Astrocyte of the spinal cord (primary cell): Measurements from ENCODE around the gene LCE7A.

ENCODE experiments used
- DNase-seq: peaks from one replicate; pipeline ENCODE4 v3.0.0; 2011; ENCODE audit warnings: low read depth, low spot score
- H3K4me3 ChIP-seq: 2 replicates; pipeline ENCODE4 v1.5.1; 2011; ENCODE audit warnings: low read depth, mild to moderate bottlenecking, low read length, moderate library complexity
- in situ Hi-C: cut with HindIII; loops from 2 replicates; pipeline ENCODE4 v1.10.0; 2017; ENCODE audit warnings: low sequenced_read_pairs
- TF ChIP-seq, protein P1 (sequence below): IDR thresholded peaks from 2 replicates; pipeline ENCODE4 v1.5.1; 2012; ENCODE audit warnings: low read depth, mild to moderate bottlenecking, low read length, inconsistent platforms

The LCE7A gene

DNA sequence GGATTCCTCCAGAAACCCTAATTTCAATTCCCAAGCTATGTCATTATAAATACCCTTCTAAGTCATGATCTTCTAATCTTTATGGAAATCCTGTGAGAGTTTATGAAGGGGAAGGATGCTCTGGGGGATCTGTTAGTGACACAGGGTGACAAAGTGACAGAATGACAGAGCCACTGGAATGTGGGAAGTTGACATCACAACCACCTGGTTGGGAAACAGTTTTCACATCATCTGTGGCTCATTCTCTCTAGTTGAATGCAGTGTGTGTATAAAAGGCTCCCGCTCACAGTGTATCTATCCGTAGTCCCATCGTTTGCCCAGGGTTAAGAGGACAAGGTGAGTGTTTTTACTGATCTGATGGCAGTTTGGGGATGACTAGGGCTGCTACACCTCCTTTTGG lies at the start of gene LCE7A:
Gene LCE7A, plus strand, starts transcription at position 301 of the 400 bp plus-strand sequence. CDS start 702 bp downstream, outside the sequence.
- no peak for DNase-seq
- H3K4me3 ChIP-seq, result no peak within 1 kb of the TSS
- in situ Hi-C loops, result no loop called here
- TF ChIP-seq, protein P1, sequence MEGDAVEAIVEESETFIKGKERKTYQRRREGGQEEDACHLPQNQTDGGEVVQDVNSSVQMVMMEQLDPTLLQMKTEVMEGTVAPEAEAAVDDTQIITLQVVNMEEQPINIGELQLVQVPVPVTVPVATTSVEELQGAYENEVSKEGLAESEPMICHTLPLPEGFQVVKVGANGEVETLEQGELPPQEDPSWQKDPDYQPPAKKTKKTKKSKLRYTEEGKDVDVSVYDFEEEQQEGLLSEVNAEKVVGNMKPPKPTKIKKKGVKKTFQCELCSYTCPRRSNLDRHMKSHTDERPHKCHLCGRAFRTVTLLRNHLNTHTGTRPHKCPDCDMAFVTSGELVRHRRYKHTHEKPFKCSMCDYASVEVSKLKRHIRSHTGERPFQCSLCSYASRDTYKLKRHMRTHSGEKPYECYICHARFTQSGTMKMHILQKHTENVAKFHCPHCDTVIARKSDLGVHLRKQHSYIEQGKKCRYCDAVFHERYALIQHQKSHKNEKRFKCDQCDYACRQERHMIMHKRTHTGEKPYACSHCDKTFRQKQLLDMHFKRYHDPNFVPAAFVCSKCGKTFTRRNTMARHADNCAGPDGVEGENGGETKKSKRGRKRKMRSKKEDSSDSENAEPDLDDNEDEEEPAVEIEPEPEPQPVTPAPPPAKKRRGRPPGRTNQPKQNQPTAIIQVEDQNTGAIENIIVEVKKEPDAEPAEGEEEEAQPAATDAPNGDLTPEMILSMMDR, result no peak

DNA sequence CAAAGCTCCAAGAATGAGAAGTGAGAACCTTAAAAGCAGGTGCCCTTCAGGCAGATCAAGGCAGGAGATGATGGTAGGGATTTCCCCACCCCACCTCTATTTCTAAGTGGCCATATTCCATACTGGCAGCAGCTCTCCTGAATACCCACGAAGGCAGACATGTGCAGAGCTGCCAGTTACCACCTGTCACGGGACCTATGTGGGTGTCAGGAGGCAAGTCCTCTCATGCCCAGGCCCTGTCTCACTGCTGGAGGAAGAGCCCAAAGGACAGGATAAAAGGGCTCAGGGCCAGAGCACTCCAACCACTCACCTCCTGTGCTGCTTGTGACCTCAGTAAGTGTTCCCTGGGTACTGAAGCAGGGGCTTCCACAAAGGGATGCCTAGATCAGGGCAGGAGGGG lies 48.7 kb upstream of the LCE7A start:
- no peak for DNase-seq
- in situ Hi-C loops, result no loop called here
- TF ChIP-seq, protein P1, result no peak
- no peak overlapping the region for H3K4me3 ChIP-seq

DNA sequence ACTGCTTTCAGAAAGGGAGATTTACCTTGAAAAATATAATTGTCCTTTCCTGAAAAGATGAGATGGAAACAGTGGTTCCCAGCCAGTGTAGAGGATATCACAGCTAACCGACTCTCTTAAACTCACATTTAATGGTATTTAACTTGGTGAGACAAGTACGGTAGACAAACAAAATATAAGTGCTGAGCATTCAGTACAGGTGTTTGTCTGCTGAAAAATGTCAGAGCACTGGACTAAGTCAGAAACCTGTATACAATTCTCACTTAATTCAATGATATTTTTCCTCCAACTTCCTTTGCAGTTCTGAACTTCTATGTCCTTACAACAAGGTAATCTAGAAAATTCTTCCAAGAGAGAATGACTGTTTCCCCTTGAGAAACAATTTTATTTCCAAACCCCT lies 48.1 kb upstream of the LCE7A start, which contains the start of gene LCE1B:
Gene LCE1B, plus strand, starts transcription at position 301 of the 400 bp plus-strand sequence. CDS start 476 bp downstream, outside the sequence.
- no peak within 1 kb of the TSS for H3K4me3 ChIP-seq
- TF ChIP-seq, protein P1, result no peak
- in situ Hi-C loops, result no loop called here
- no peak for DNase-seq

DNA sequence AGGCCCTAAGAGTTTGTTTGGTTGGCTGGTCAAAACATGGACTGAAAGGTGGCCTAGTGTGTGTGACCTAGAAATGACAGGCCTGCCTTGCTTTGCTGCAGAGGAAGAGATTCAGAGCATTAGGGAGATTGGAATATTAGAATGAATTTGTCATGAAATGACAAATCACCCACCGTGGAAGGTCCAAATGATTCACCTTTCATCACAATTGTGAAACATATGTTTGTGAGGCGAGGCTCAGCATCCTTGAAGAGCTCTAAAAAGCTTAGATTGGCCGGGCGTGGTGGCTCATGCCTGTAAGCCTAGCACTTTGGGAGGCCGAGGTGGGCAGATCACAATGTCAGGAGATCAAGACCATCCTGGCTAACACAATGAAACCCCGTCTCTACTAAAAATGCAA lies 42.5 kb upstream of the LCE7A start:
- no peak for DNase-seq
- H3K4me3 ChIP-seq, result no peak overlapping the region
- in situ Hi-C loops, result no loop called here
- TF ChIP-seq, protein P1, result no peak

DNA sequence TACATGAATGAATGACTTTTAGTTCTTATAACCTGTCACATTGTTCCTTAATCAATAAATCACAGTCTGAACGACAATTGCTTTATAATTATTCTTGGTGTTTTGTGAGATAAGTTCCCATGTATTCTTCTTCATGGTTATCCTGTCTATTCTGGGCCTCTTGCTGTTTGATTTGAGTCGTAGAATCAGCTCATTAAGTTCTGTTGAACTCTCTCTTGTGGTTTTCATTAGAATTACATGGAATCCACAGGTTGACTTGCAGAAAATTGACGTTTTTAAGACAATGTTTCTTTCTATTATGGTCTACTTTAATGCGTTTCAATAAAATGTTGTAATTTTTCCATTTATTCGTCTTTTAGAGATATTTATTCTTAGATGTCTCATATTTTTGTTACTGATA lies 36.5 kb upstream of the LCE7A start:
- in situ Hi-C loops, result no loop called here
- no peak for DNase-seq
- H3K4me3 ChIP-seq, result no peak overlapping the region
- TF ChIP-seq, protein P1, result no peak

DNA sequence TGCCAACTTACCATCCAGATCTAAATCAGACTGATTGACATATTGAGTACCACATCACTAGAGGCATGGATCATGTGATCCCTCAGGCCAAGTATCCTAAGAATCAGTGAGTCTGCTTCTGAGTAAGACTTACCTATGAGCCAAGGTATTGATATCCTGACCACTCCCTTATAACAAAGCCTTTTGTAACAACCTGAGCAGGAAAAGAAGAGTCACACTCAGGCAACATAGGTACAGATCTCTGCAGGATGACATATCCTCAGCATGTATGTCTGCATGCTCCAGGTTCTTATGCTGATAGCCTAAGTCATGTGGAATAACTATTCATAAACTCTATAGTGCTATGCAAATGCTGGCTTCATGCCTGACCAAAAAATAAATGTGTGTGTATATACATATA lies 34.8 kb upstream of the LCE7A start:
- DNase-seq, result no peak
- TF ChIP-seq, protein P1, result no peak
- no peak overlapping the region for H3K4me3 ChIP-seq
- in situ Hi-C loops, result no loop called here

- H3K4me3 ChIP-seq, result no peak within 1 kb of the TSS
- in situ Hi-C loops, result no loop called here
Observed at GRCh38 chr1:152827173-152827572, 32.6 kb upstream of the LCE7A start, which contains the start of gene LCE1A. Gene LCE1A, plus strand, starts transcription at chr1:152827473. Its CDS starts 0 bp downstream, at chr1:152827473.

More at GRCh38 chr1:152827173-152827572, 32.6 kb upstream of the LCE7A start, which contains the start of gene LCE1A:
- DNase-seq, result no peak
- TF ChIP-seq, protein P1, result no peak
